Adrenal gland (tissue), 12 donors: ENCODE results near the gene KDM2B. TPM values are rescaled to one million over a fixed set of nuclear protein-coding genes. Genes with fewer than 3 reads are reported as not detected.
"Not testable (repeated sequence)": the region's sequence is repeated elsewhere in the genome, so short reads cannot be mapped to it uniquely, and the experiment has no call there.

Experiments
- DNase-seq, 7 donors: peaks; one replicate each; pipeline ENCODE4 v3.0.0-alpha.2; 2019 to 2020
- H3K27ac ChIP-seq, 5 donors: fragments of 200-600 bp; sonication (generic) in 4 of 5; 1 replicate in 3 of 5; 2 replicates in 2 of 5; pipeline versions ENCODE4 v1.5.1 to v1.8.0; 2016 to 2020; ENCODE audit warnings: mild to moderate bottlenecking in 1 of 5
- H3K27me3 ChIP-seq: fragments of 200-600 bp; 2 replicates; pipeline ENCODE4 v1.8.0; 2021
- H3K36me3 ChIP-seq, 2 donors: fragments of 200-600 bp; replicated peaks in 1 of 2; 1 replicate in 1 of 2; 2 replicates in 1 of 2; pipeline versions ENCODE4 v1.5.1 to v1.8.0; 2018 to 2022
- H3K4me1 ChIP-seq, 2 donors: fragments of 200-600 bp; replicated peaks in 1 of 2; 1 replicate in 1 of 2; 2 replicates in 1 of 2; pipeline versions ENCODE4 v1.5.1 to v1.8.0; 2018 to 2021
- H3K4me3 ChIP-seq, 4 donors: fragments of 200-600 bp; sonication (generic) in 3 of 4; one replicate each; pipeline ENCODE4 v1.5.1; 2016 to 2018
- H3K9me3 ChIP-seq, 3 donors: fragments of 200-600 bp; sonication (generic) in 1 of 3; replicated peaks in 1 of 3; 1 replicate in 2 of 3; 2 replicates in 1 of 3; pipeline versions ENCODE4 v1.5.1 to v1.8.0; 2016 to 2021
- CTCF ChIP-seq, 6 experiments: fragments of 450-650 bp in 4 of 6; fragments of 200-600 bp in 2 of 6; sonication (generic) in 1 of 6; IDR thresholded peaks; 1 replicate in 5 of 6; 2 replicates in 1 of 6; pipeline versions ENCODE4 v1.5.1 to v1.8.0; 2016 to 2021; ENCODE audit warnings: antibody characterized with exemption in 6 of 6, mild to moderate bottlenecking in 2 of 6, moderate library complexity in 1 of 6
- POLR2A ChIP-seq, 2 donors: fragments of 450-650 bp; IDR thresholded peaks; one replicate each; pipeline ENCODE4 v1.6.1; 2017; ENCODE audit warnings: antibody characterized with exemption in 2 of 2, mild to moderate bottlenecking in 2 of 2, moderate library complexity in 1 of 2
- WGBS, 4 donors: extraction: QIAGEN DNeasy Blood & Tissue Kit in 2 of 4; methylation state at CpG; one replicate each; pipeline versions ENCODE4 v1.1.5 to v1.1.7; 2013 to 2017; 5-methylcytosine and 5-hydroxymethylcytosine counted together
- intact Hi-C, 2 donors: fragments of 100-400 bp; cut with DNase I; formaldehyde crosslinking; loops; one replicate each; pipeline versions ENCODE4 v1.14.1 to v1.15.0; 2022 to 2023
- polyA plus RNA-seq, 3 donors: library from polyadenylated mRNA; stranded (reverse); fragments of 200-250 nt in 2 of 3; fragments of 350-450 nt in 1 of 3; fragmentation: Illumina TruSeq in 1 of 3; extraction: RNeasy Lipid Tissue Mini Kit (QIAGEN cat#74804) in 1 of 3; gene quantifications; one replicate each; pipeline ENCODE4 v1.2.3, GENCODE V29; 2013 to 2014
- total RNA-seq, 9 donors: library from RNA; depleted of rRNA in 4 of 9; stranded (reverse); fragments of >200 nt in 4 of 9; fragments of 120-200 nt in 1 of 9; fragmentation: NEBNext Ultra II Directional in 1 of 9; extraction: Animal tissue kit (Norgen Biotek cat#: 25700) in 1 of 9; gene quantifications; one replicate each; pipeline versions ENCODE4 v1.1.0 to v1.2.4, GENCODE V29; 2013 to 2023
- donor health status: healthy with polysubstance abuse.
- donor health status: Bipolar disorder and iron deficiency.
- donor health status: DM: yes; HTN: yes; CAD: no.
- donor health status: DM: no; HTN: no; CAD: no.
- donor health status: DM: no; HTN: no; CAD: no.
- donor health status: DM: yes; HTN: yes; CAD: no.

The KDM2B gene
- total and polyA plus RNA-seq, 12 donors, result 5.0 to 40.6 (median 17.2) TPM

GRCh38 chr12:121391619-121392324 is 189.1 kb downstream of the KDM2B start:
- peak in 6 of 7 donors; percentile 20 to 60 (median 34) for DNase-seq
- Histone ChIP-seq H3K4me3 (peak overlapping the region in 1 of 4 donors; percentile 30), H3K4me1 (no peaks in the 10 kb centered on the region), H3K36me3 (no peaks in the 10 kb centered on the region), H3K9me3 (no peaks in the 10 kb centered on the region), H3K27ac (peak overlapping the region in 3 of 5 donors; percentile 2 to 40 (median 36)), H3K27me3 (no peaks in the 10 kb centered on the region)
- TF ChIP-seq POLR2A (IDR thresholded peaks at IDR 0.05) (no peak), CTCF (IDR thresholded peaks at IDR 0.05) (no peak)
- intact Hi-C loops, result no loop called here
- WGBS, 4 donors, result 57 to 59% (median 58%) methylated on average over 10 of the region's 10 CpGs

GRCh38 chr12:121390856-121391255 is 190.0 kb downstream of the KDM2B start:
- no peaks in the 10 kb centered on the region for H3K4me1 ChIP-seq
- no peaks in the 10 kb centered on the region for H3K36me3 ChIP-seq
- intact Hi-C loops, result no loop called here
- H3K4me3 ChIP-seq, result no peak overlapping the region
- TF ChIP-seq POLR2A (IDR thresholded peaks at IDR 0.05), result no peak
- TF ChIP-seq CTCF (IDR thresholded peaks at IDR 0.05), result no peak
- no peak overlapping the region for H3K27ac ChIP-seq
- no peak for DNase-seq
- no peaks in the 10 kb centered on the region for H3K27me3 ChIP-seq
- no peaks in the 10 kb centered on the region for H3K9me3 ChIP-seq
- WGBS, 4 donors, result 79 to 88% (median 85%) methylated on average over 2 of the region's 2 CpGs

GRCh38 chr12:121388421-121388981 is 192.3 kb downstream of the KDM2B start:
- Histone ChIP-seq H3K36me3 (no peaks in the 10 kb centered on the region), H3K4me1 (no peaks in the 10 kb centered on the region), H3K4me3 (no peak overlapping the region), H3K27ac (no peak overlapping the region), H3K27me3 (no peaks in the 10 kb centered on the region), H3K9me3 (no peaks in the 10 kb centered on the region)
- WGBS, 4 donors, result 68 to 79% (median 75%) methylated on average over 5 of the region's 5 CpGs
- intact Hi-C loops, result no loop called here
- TF ChIP-seq POLR2A (IDR thresholded peaks at IDR 0.05) (no peak), CTCF (IDR thresholded peaks at IDR 0.05) (no peak)
- no peak for DNase-seq

- WGBS, 4 donors, result 62 to 82% (median 70%) methylated on average over 6 of the region's 6 CpGs
These were observed 195.9 kb downstream of the KDM2B start for GRCh38 chr12:121384891-121385290.

GRCh38 chr12:121383601-121384021 is 197.2 kb downstream of the KDM2B start:
- TF ChIP-seq POLR2A (IDR thresholded peaks at IDR 0.05), result no peak
- TF ChIP-seq CTCF (IDR thresholded peaks at IDR 0.05), result no peak
- Histone ChIP-seq H3K36me3 (no peaks in the 10 kb centered on the region), H3K4me3 (no peak overlapping the region), H3K27me3 (no peaks in the 10 kb centered on the region), H3K9me3 (no peaks in the 10 kb centered on the region), H3K4me1 (no peaks in the 10 kb centered on the region), H3K27ac (no peak overlapping the region)
- 92 to 96% (median 94%) methylated on average over 8 to 9 of the region's 9 CpGs for WGBS, 4 donors
- no peak for DNase-seq
- intact Hi-C loops, result no loop called here

More at GRCh38 chr12:121384891-121385290, 195.9 kb downstream of the KDM2B start:
- H3K27ac ChIP-seq, intact Hi-C loops, H3K27me3 ChIP-seq, H3K9me3 ChIP-seq, DNase-seq, H3K4me1 ChIP-seq, H3K36me3 ChIP-seq, H3K4me3 ChIP-seq: not testable (repeated sequence)
